ENCODE results near the gene RASSF10.

DNA sequence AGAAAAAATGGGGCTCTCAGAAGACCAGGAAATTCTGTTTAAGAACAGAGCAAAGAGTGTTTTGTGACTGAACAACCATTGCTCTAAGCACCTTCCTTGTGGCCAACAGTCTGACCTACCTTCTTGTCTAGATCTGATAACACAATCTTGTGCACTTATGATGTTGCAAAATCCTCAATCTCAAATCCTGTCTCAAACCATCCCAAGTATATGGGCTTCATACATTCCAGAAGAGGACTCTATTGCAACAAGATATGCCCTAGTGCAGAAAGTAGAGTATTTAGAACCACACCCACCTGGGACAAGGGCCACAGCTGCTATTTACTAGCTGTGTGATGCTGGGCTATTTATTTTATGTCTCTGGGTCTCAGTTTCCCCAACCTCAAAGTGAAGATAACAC lies 27.1 kb downstream of the RASSF10 start:
- TF ChIP-seq ELF1 (IDR thresholded peaks at IDR 0.05): no peak
- no peak for TF ChIP-seq CTCF (IDR thresholded peaks at IDR 0.05)
- no peak for TF ChIP-seq GABPA (IDR thresholded peaks at IDR 0.05; ENCODE audit: low read depth)
- TF ChIP-seq TEAD4 (IDR thresholded peaks at IDR 0.05; ENCODE audit: borderline replicate concordance, insufficient read depth): no peak
- TF ChIP-seq EZH2phosphoT487 (IDR thresholded peaks at IDR 0.05; ENCODE audit: borderline replicate concordance, low read depth): no peak
- no peak for TF ChIP-seq SMC3 (IDR thresholded peaks at IDR 0.05; ENCODE audit: low read depth, low read length)
- no peak for TF ChIP-seq USF2 (IDR thresholded peaks at IDR 0.05; ENCODE audit: borderline replicate concordance, low read depth, low read length)
- TF ChIP-seq NRF1 (IDR thresholded peaks at IDR 0.05; ENCODE audit: low read depth, low read length): no peak
- no peak for TF ChIP-seq RXRA (IDR thresholded peaks at IDR 0.05; ENCODE audit: borderline replicate concordance, low read depth)
- no peak for TF ChIP-seq RAD21 (IDR thresholded peaks at IDR 0.05; ENCODE audit: low read length)
- TF ChIP-seq FOXM1 (IDR thresholded peaks at IDR 0.05; ENCODE audit: low read depth): no peak

Data from SK-N-SH (cell line).